KMS-11 (cell line): ENCODE data around the gene TOP3B.

Experiments
- H2AFZ ChIP-seq: fragments of 200-600 bp; sonication (generic); 2 replicates; pipeline ENCODE4 v1.6.1; 2016; ENCODE audit warnings: antibody characterized with exemption, mixed run types, low read depth
- H3K27ac ChIP-seq: fragments of 200-600 bp; sonication (generic); 2 replicates; pipeline ENCODE4 v1.6.1; 2016; ENCODE audit warnings: mild to moderate bottlenecking, mixed run types
- H3K27me3 ChIP-seq: fragments of 200-600 bp; sonication (generic); 2 replicates; pipeline ENCODE4 v1.6.1; 2017; ENCODE audit warnings: mild to moderate bottlenecking, low read depth, mixed run types, moderate library complexity; ENCODE audit not compliant: insufficient read depth
- H3K36me3 ChIP-seq: fragments of 200-600 bp; sonication (generic); 2 replicates; pipeline ENCODE4 v1.6.1; 2017; ENCODE audit warnings: mild to moderate bottlenecking, mixed run types; ENCODE audit not compliant: insufficient read depth
- H3K4me1 ChIP-seq: fragments of 200-600 bp; sonication (generic); 2 replicates; pipeline ENCODE4 v1.6.1; 2016; ENCODE audit warnings: mild to moderate bottlenecking, low read depth, mixed run types; ENCODE audit not compliant: poor library complexity, severe bottlenecking
- H3K4me2 ChIP-seq: fragments of 200-600 bp; sonication (generic); 2 replicates; pipeline ENCODE4 v1.7.0; 2016; ENCODE audit warnings: mild to moderate bottlenecking, mixed run types
- H3K4me3 ChIP-seq: fragments of 200-600 bp; sonication (generic); IDR thresholded peaks from 2 replicates; pipeline ENCODE4 v1.6.1; 2017; ENCODE audit warnings: low read depth, low read length, mixed read lengths; ENCODE audit not compliant: insufficient read depth
- H3K79me2 ChIP-seq: fragments of 200-600 bp; sonication (generic); 2 replicates; pipeline ENCODE4 v1.6.1; 2016; ENCODE audit warnings: low read depth, mixed run types; ENCODE audit not compliant: insufficient read depth
- H3K9ac ChIP-seq: fragments of 200-600 bp; sonication (generic); 2 replicates; pipeline ENCODE4 v1.6.1; 2016; ENCODE audit warnings: mild to moderate bottlenecking, mixed run types
- H4K20me1 ChIP-seq: fragments of 200-600 bp; sonication (generic); 2 replicates; pipeline ENCODE4 v1.6.1; 2016; ENCODE audit warnings: mild to moderate bottlenecking, mixed run types; ENCODE audit not compliant: insufficient read depth
- TF ChIP-seq, protein P1 (sequence below): fragments of 200-600 bp; sonication (generic); conservative IDR thresholded peaks from 2 replicates; pipeline ENCODE4 v1.6.1; 2017; ENCODE audit warnings: low read depth, mild to moderate bottlenecking, antibody characterized with exemption, low read length, moderate library complexity, mixed read lengths

The TOP3B gene

DNA sequence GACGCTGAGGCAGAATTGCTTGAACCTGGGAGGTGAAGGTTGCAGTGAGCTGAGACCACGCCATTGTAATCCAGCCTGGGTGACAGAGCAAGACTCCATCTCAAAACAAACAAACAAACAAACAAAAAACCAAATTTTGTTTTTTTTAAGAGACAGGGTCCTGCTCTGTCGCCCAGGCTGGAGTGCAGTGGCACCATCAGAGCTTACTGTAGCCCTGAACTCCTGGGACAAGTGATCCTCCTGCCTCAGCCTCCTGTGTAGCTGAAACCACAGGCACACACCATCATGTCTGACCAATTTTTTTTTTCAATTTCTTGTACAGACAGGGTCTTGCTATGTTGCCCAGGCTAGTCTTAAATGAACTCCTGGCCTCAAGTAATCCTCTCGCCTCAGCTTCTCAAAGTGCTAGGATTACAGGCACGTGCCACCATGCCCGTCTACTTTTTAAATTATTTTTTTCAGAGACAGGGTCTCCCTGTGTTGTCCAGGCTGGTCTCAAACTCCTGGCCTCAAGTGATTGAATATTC is 16.8 kb downstream of the TOP3B start:
- H3K9ac ChIP-seq, result no peak overlapping the region
- no peaks in the 10 kb centered on the region for H3K79me2 ChIP-seq
- H4K20me1 ChIP-seq, result no peaks in the 10 kb centered on the region
- H3K27ac ChIP-seq, result no peak overlapping the region
- no peaks in the 10 kb centered on the region for H3K4me1 ChIP-seq
- H2AFZ ChIP-seq, result no peak overlapping the region
- H3K36me3 ChIP-seq, result no peaks in the 10 kb centered on the region
- no peaks in the 10 kb centered on the region for H3K27me3 ChIP-seq
- H3K4me2 ChIP-seq, result no peak overlapping the region
- TF ChIP-seq, protein P1, sequence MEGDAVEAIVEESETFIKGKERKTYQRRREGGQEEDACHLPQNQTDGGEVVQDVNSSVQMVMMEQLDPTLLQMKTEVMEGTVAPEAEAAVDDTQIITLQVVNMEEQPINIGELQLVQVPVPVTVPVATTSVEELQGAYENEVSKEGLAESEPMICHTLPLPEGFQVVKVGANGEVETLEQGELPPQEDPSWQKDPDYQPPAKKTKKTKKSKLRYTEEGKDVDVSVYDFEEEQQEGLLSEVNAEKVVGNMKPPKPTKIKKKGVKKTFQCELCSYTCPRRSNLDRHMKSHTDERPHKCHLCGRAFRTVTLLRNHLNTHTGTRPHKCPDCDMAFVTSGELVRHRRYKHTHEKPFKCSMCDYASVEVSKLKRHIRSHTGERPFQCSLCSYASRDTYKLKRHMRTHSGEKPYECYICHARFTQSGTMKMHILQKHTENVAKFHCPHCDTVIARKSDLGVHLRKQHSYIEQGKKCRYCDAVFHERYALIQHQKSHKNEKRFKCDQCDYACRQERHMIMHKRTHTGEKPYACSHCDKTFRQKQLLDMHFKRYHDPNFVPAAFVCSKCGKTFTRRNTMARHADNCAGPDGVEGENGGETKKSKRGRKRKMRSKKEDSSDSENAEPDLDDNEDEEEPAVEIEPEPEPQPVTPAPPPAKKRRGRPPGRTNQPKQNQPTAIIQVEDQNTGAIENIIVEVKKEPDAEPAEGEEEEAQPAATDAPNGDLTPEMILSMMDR, result no peak
- no peak overlapping the region for H3K4me3 ChIP-seq

DNA sequence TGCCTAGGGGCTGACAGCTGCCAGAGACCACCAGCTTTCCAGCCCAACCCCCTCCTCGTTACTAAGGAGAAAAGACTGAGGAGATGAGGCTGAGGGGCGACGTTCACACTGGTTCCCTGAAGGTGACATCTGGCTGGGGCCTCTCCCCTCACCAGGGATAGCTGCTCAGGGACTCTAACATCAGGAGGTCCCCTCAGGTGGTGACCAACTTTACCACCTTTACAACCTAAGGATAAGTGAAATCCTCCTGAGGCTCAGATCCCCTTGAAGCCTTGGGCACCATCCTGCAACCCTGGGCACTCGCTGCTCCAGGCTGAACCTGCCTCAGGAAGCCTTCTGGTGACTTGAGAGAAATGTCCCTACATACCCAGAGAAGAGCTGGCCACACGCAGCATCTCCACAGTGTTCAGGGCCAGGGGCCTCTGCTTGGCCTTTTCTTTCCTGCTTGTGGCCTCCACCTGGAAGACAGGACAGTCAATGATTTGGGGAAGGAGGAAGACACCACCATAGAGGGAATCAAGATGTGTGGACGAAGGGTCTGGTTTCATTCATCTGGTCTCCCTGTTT is 17.6 kb downstream of the TOP3B start:
- Histone ChIP-seq H3K4me2 (no peak overlapping the region), H3K4me3 (no peak overlapping the region), H4K20me1 (no peaks in the 10 kb centered on the region), H2AFZ (no peak overlapping the region), H3K27me3 (no peaks in the 10 kb centered on the region), H3K36me3 (no peaks in the 10 kb centered on the region), H3K9ac (no peak overlapping the region), H3K27ac (no peak overlapping the region), H3K4me1 (no peaks in the 10 kb centered on the region), H3K79me2 (no peaks in the 10 kb centered on the region)
- TF ChIP-seq, protein P1, result no peak

DNA sequence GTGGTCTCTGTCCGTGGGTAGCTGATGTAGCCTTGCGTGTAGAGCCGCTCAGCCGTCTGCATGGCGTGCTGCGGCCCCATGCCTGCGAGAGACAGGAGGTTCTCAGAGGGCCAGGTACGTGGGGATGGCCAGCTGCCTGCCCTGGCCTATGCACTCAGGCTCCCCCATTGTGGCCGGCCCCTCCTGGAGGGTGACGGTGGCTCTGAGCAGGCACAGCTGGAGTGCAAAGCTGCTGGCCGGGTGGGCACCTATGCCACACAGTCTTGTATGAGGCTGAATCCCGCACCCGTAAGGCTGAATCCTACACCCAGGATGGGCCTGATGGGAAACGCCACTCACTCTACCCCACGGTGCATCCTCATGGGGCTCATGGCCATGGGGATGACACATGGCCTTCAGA is 18.4 kb downstream of the TOP3B start:
- Histone ChIP-seq H3K36me3 (no peaks in the 10 kb centered on the region), H3K9ac (no peak overlapping the region), H3K79me2 (no peaks in the 10 kb centered on the region), H3K27me3 (no peaks in the 10 kb centered on the region), H3K4me2 (no peak overlapping the region), H2AFZ (no peak overlapping the region), H3K4me1 (no peaks in the 10 kb centered on the region), H3K4me3 (no peak overlapping the region), H4K20me1 (no peaks in the 10 kb centered on the region), H3K27ac (no peak overlapping the region)
- TF ChIP-seq, protein P1, result no peak

DNA sequence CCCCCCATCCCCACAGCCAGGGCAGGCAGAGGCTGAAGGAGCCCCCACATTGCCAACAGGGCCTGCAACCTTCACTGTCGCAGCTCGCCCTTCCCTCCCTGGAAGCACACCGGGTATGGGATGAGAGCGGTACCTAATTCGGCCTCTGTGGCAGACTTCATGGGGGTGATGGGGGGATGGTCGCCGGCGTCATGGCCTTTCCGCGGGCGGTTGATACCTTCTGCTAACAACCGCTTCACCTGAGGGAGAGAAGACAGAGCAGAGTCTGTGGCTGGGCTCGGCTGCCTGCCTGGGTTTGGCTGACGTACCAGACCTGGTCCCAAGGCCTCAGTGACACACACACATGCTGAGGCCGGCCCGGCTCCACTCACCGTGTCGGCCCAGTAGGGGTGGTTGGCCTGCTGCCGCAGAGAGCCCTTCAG is 18.8 kb downstream of the TOP3B start:
- Histone ChIP-seq H3K4me2 (no peak overlapping the region), H3K4me3 (no peak overlapping the region), H3K9ac (no peak overlapping the region), H4K20me1 (no peaks in the 10 kb centered on the region), H3K79me2 (no peaks in the 10 kb centered on the region), H3K4me1 (no peaks in the 10 kb centered on the region), H3K36me3 (no peaks in the 10 kb centered on the region), H3K27me3 (no peaks in the 10 kb centered on the region), H3K27ac (no peak overlapping the region), H2AFZ (no peak overlapping the region)
- TF ChIP-seq, protein P1, result no peak
